Stimulated activated CD4-positive, alpha-beta T cell treated with anti-CD3 and anti-CD28 coated beads, TNF-alpha, amount 100 ng/mL, for 48 hours (primary cell): Measurements from ENCODE around the gene SPRY1.

Source experiments
- DNase-seq, 3 donors: peaks; one replicate each; pipeline ENCODE4 v3.0.0-alpha.2; 2020; ENCODE audit warnings: low read depth in 3 of 3

Gene SPRY1

GRCh38 chr4:123409334-123409733, 12.7 kb downstream of the SPRY1 start:
- DNase-seq, result no peak

- DNase-seq, result no peak
Measured at GRCh38 chr4:123411514-123411913, 14.9 kb downstream of the SPRY1 start.

- DNase-seq, result no peak
Measured at GRCh38 chr4:123412091-123412505, 15.5 kb downstream of the SPRY1 start.

- DNase-seq, result no peak
Measured at GRCh38 chr4:123412700-123413512, 16.3 kb downstream of the SPRY1 start.

GRCh38 chr4:123415576-123415975, 19.0 kb downstream of the SPRY1 start:
- DNase-seq, result no peak

GRCh38 chr4:123415977-123416376, 19.4 kb downstream of the SPRY1 start:
- DNase-seq, result peak in 1 of 3 donors; percentile 36

GRCh38 chr4:123417813-123418212, 21.2 kb downstream of the SPRY1 start:
- no peak for DNase-seq

- no peak for DNase-seq
Measured at GRCh38 chr4:123418351-123418931, 21.8 kb downstream of the SPRY1 start.

- no peak for DNase-seq
Measured at GRCh38 chr4:123419885-123420755, 23.5 kb downstream of the SPRY1 start.

- no peak for DNase-seq
Measured at GRCh38 chr4:123421227-123421936, 24.8 kb downstream of the SPRY1 start.

GRCh38 chr4:123421937-123422781, 25.6 kb downstream of the SPRY1 start:
- DNase-seq, result no peak

- no peak for DNase-seq
Measured at GRCh38 chr4:123423819-123424218, 27.2 kb downstream of the SPRY1 start.

- no peak for DNase-seq
Measured at GRCh38 chr4:123427951-123428350, 31.4 kb downstream of the SPRY1 start.

GRCh38 chr4:123430031-123430430, 33.4 kb downstream of the SPRY1 start:
- no peak for DNase-seq

- no peak for DNase-seq
Measured at GRCh38 chr4:123430501-123430900, 33.9 kb downstream of the SPRY1 start.

- no peak for DNase-seq
Measured at GRCh38 chr4:123433573-123433972, 37.0 kb downstream of the SPRY1 start.

GRCh38 chr4:123433976-123434375, 37.4 kb downstream of the SPRY1 start:
- no peak for DNase-seq

- DNase-seq, result no peak
Measured at GRCh38 chr4:123435246-123436113, 38.9 kb downstream of the SPRY1 start.

- no peak for DNase-seq
Measured at GRCh38 chr4:123438031-123438430, 41.4 kb downstream of the SPRY1 start.
